ENCODE results near the gene PRKCD.

DNA sequence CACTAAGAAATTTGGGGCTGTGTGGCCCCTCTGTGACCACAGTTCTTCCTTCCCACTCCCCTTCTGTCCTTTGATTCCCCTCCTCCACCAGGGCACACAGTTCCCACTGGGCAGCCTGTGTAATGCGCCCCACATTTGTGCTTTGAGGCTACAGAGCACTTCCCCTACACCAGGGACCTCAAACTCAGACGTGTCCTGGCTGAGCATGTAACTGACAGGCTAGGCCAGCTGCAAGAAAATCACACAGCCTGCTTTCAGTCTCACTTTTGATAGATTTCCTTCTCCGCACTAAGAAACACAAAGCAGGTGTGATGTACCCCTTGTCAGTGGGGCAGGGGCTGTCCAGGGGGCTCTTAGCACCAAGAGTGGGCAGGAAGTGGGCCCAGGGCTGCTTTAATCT, 29.6 kb downstream of the PRKCD start:
- TF ChIP-seq TARDBP (IDR thresholded peaks at IDR 0.05) (no peak), CTBP1 (IDR thresholded peaks at IDR 0.05; ENCODE audit: borderline replicate concordance) (no peak), SP1 (IDR thresholded peaks at IDR 0.05) (no peak), FOXK2 (IDR thresholded peaks at IDR 0.05) (no peak), FOXA1 (IDR thresholded peaks at IDR 0.05) (no peak), FOXM1 (IDR thresholded peaks at IDR 0.05; ENCODE audit: borderline replicate concordance) (no peak), BHLHE40 (IDR thresholded peaks at IDR 0.05; ENCODE audit: borderline replicate concordance) (no peak), ARNT (IDR thresholded peaks at IDR 0.05) (no peak), NFRKB (IDR thresholded peaks at IDR 0.05) (no peak), HDGF (IDR thresholded peaks at IDR 0.05; ENCODE audit: borderline replicate concordance) (no peak), LEF1 (IDR thresholded peaks at IDR 0.05; ENCODE audit: borderline replicate concordance) (no peak), ZNF384 (IDR thresholded peaks at IDR 0.05) (no peak), SUZ12 (IDR thresholded peaks at IDR 0.05) (no peak)
- TF ChIP-seq, protein P1, sequence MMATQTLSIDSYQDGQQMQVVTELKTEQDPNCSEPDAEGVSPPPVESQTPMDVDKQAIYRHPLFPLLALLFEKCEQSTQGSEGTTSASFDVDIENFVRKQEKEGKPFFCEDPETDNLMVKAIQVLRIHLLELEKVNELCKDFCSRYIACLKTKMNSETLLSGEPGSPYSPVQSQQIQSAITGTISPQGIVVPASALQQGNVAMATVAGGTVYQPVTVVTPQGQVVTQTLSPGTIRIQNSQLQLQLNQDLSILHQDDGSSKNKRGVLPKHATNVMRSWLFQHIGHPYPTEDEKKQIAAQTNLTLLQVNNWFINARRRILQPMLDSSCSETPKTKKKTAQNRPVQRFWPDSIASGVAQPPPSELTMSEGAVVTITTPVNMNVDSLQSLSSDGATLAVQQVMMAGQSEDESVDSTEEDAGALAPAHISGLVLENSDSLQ (IDR thresholded peaks at IDR 0.05) = no peak
